NB4 (cell line): ENCODE measurements around the gene EHD1.

Experiments used
- CTCF ChIP-seq: IDR thresholded peaks from one replicate; pipeline ENCODE4 v1.5.1; 2012; ENCODE audit warnings: low read depth, low read length
- MAX ChIP-seq: IDR thresholded peaks from 2 replicates; pipeline ENCODE4 v1.6.1; 2011; ENCODE audit warnings: low read depth, low read length
- POLR2A ChIP-seq: IDR thresholded peaks from 2 replicates; pipeline ENCODE4 v1.6.1; 2011; ENCODE audit warnings: mild to moderate bottlenecking; ENCODE audit not compliant: insufficient read length; ENCODE audit errors: extremely low read depth

GRCh38 chr11:64838600-64839334, 39.7 kb downstream of the EHD1 start:
- TF ChIP-seq CTCF (no peak), POLR2A (no peak), MAX (no peak)
